ENCODE results near the gene COG6.

DNA sequence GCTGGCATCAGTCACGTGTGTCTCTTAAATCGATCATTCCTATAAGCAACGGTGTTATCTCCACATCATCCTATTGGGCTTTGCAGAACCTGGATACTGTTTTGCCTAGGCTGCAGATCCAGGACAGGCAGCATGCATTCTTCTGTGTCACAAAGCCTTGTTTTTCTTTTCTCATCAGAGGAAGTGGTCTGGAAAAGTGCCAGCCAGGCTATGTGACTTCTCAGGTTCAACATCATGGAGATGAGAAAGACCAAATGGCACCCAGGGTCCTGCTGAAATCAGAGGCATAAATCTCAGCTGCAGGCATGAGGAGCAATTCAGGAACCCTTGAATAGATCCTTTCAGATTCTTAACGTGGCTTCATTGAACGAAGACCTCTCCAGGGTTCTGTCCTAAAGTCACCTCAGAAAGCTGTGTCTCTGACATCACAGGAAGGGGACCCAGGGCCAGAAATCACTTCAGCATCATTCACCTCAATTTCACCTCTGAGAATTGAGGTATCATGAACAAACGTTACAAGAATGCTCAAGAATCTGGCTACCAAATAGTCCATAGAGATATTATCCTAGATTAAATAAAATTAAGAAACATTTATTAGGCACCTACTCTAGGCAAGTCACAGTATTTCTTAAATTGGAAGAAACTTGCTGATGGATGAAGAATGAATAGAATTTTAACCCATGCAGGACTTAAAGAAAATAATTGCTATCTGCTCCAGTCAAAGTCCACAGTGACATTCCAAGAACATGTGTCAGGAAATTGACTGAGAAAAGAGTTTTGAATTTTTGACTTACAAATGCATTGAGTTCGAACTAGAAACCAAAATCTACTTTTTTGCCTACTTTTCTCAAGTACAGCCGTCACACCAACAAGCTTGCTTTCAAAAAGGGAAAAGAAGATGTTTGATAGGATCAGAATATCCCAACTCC, 124.1 kb downstream of the COG6 start:
- TF ChIP-seq, protein P1, sequence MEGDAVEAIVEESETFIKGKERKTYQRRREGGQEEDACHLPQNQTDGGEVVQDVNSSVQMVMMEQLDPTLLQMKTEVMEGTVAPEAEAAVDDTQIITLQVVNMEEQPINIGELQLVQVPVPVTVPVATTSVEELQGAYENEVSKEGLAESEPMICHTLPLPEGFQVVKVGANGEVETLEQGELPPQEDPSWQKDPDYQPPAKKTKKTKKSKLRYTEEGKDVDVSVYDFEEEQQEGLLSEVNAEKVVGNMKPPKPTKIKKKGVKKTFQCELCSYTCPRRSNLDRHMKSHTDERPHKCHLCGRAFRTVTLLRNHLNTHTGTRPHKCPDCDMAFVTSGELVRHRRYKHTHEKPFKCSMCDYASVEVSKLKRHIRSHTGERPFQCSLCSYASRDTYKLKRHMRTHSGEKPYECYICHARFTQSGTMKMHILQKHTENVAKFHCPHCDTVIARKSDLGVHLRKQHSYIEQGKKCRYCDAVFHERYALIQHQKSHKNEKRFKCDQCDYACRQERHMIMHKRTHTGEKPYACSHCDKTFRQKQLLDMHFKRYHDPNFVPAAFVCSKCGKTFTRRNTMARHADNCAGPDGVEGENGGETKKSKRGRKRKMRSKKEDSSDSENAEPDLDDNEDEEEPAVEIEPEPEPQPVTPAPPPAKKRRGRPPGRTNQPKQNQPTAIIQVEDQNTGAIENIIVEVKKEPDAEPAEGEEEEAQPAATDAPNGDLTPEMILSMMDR (IDR thresholded peaks at IDR 0.05): no peak
- TF ChIP-seq POLR2A (IDR thresholded peaks at IDR 0.05): no peak

Data from testis (tissue), 2 donors.